CD4-positive, CD25-positive, alpha-beta regulatory T cell (primary cell): ENCODE data around the gene TRPM3. TPM values are rescaled to one million over a fixed set of nuclear protein-coding genes. Genes with fewer than 3 reads are reported as not detected.

Experiments used
- ATAC-seq, 2 donors: fragments of 150-1000 bp; cut with Tn5 transposase; one replicate each; pipeline ENCODE4 v1.10.0; 2021; ENCODE audit warnings: low read depth in 2 of 2, moderate number of reproducible peaks in 2 of 2, moderate library complexity in 1 of 2
- DNase-seq, 3 donors: peaks; one replicate each; pipeline versions ENCODE4 v3.0.0 to v3.0.0-alpha.2; 2012 to 2022; ENCODE audit warnings: mixed read lengths in 1 of 3
- H3K27ac ChIP-seq: one replicate; pipeline ENCODE4 v1.7.0; 2013; ENCODE audit warnings: mild to moderate bottlenecking, low read length; ENCODE audit not compliant: insufficient read depth, poor library complexity, severe bottlenecking
- H3K27me3 ChIP-seq: one replicate; pipeline ENCODE4 v1.7.0; 2013; ENCODE audit warnings: low read length; ENCODE audit not compliant: control insufficient read depth, insufficient read depth
- H3K36me3 ChIP-seq: one replicate; pipeline ENCODE4 v1.7.0; 2013; ENCODE audit warnings: mild to moderate bottlenecking, low read length, moderate library complexity; ENCODE audit not compliant: control insufficient read depth, insufficient read depth
- H3K4me1 ChIP-seq: 2 replicates; pipeline ENCODE4 v1.7.0; 2013; ENCODE audit warnings: mild to moderate bottlenecking, low read length; ENCODE audit not compliant: insufficient read depth, control insufficient read depth, poor library complexity, severe bottlenecking
- H3K4me3 ChIP-seq: one replicate; pipeline ENCODE4 v1.7.0; 2013; ENCODE audit warnings: low read depth, mild to moderate bottlenecking, low read length, moderate library complexity
- H3K9me3 ChIP-seq, 2 experiments: 1 replicate in 1 of 2; 2 replicates in 1 of 2; pipeline ENCODE4 v1.7.0; 2013; ENCODE audit warnings: low read length in 2 of 2, mild to moderate bottlenecking in 1 of 2, moderate library complexity in 1 of 2; ENCODE audit not compliant: control insufficient read depth in 2 of 2
- H3K27ac Mint-ChIP-seq, 3 donors: one replicate each; pipeline ENCODE4 v1.8.0; 2020 to 2022; ENCODE audit warnings: mild to moderate bottlenecking in 3 of 3, mixed read lengths in 3 of 3, moderate library complexity in 2 of 3
- H3K27me3 Mint-ChIP-seq: one replicate; pipeline ENCODE4 v1.8.0; 2022; ENCODE audit warnings: mild to moderate bottlenecking, mixed read lengths
- H3K36me3 Mint-ChIP-seq: one replicate; pipeline ENCODE4 v1.8.0; 2020; ENCODE audit warnings: mixed read lengths
- H3K4me1 Mint-ChIP-seq, 4 donors: one replicate each; pipeline ENCODE4 v1.8.0; 2020 to 2022; ENCODE audit warnings: mixed read lengths in 4 of 4, mild to moderate bottlenecking in 1 of 4
- H3K4me3 Mint-ChIP-seq, 4 donors: one replicate each; pipeline ENCODE4 v1.8.0; 2020 to 2022; ENCODE audit warnings: mild to moderate bottlenecking in 4 of 4, mixed read lengths in 4 of 4, moderate library complexity in 3 of 4
- H3K9me3 Mint-ChIP-seq, 7 donors: one replicate each; pipeline ENCODE4 v1.8.0; 2020 to 2022; ENCODE audit warnings: mixed read lengths in 7 of 7, mild to moderate bottlenecking in 3 of 7, moderate library complexity in 2 of 7
- polyA plus RNA-seq, 4 donors: library from polyadenylated mRNA; unstranded; fragments of 300-500 nt; fragmentation: Illumina TruSeq; gene quantifications; one replicate each; pipeline ENCODE4 v1.2.3, GENCODE V29; 2021
- total RNA-seq: library from RNA; stranded (reverse); gene quantifications from one replicate; pipeline ENCODE4 v1.2.3, GENCODE V29; 2022

The TRPM3 gene
- total and polyA plus RNA-seq, 5 donors from 2014 or later, result not detected

DNA sequence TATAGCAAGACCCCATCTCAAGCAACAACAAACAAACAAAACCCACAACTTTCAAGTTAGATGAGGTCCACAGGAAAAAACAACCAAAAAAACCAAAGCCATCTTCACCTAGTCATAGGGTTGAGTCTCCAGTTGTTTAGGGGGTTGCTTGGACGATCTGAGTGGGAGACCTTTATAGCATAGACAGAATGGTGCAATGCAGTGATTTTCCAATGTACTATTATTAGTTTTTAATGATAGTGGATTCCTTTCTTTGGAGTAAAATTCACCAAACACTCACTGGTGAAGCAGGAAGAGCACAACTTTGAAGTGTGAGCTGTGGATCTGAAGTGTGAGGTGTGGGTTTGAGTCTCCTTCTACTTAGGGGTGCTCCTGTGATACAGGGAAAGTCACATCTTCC, 640.0 kb downstream of the TRPM3 start:
- Mint-ChIP-seq H3K4me1 (no peaks in the 10 kb centered on the region), H3K4me3 (no peak overlapping the region), H3K36me3 (no peaks in the 10 kb centered on the region), H3K9me3 (no peaks in the 10 kb centered on the region), H3K27ac (no peak overlapping the region), H3K27me3 (peaks cover 13% of the 10 kb centered on the region)
- ATAC-seq (no peak), DNase-seq (no peak)
- Histone ChIP-seq H3K4me1 (peaks cover 2% of the 10 kb centered on the region), H3K36me3 (no peaks in the 10 kb centered on the region), H3K27me3 (no peaks in the 10 kb centered on the region), H3K9me3 (no peaks in the 10 kb centered on the region), H3K27ac (no peak overlapping the region), H3K4me3 (no peak overlapping the region)

DNA sequence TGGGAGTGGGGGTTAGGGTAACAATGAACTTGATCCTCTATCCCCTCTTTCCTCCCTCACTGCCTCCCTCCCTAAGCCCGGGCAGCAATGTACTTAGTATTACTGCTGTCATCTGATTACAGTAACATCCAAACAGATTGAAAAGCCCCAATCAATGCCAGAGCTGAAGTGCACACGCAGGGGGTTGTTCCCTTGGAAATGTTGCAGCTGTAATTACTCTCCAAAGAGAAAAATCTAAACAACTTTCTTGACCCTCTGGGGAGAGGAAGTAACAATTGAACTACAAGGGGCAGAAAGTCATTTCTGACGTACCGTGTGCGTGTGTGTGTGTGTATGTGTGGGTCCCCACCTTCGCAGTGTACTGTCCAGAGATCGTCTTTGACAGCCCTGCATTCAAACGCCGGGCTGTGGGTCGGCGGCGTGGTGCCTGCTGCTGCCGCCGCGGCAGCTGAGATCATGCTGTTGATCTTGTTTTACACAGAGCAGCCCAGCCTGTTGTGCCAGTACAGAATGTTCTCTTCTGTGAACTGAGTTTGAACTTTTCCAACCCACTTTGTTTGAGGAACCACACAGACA, 640.9 kb downstream of the TRPM3 start:
- Mint-ChIP-seq H3K27me3 (peaks cover 18% of the 10 kb centered on the region), H3K27ac (no peak overlapping the region), H3K9me3 (no peaks in the 10 kb centered on the region), H3K36me3 (no peaks in the 10 kb centered on the region), H3K4me3 (no peak overlapping the region), H3K4me1 (peaks cover 0 to 2% (median 0%) of the 10 kb centered on the region in 4 donors)
- peaks cover 3% of the 10 kb centered on the region for H3K27me3 ChIP-seq
- H3K4me3 ChIP-seq, result no peak overlapping the region
- H3K27ac ChIP-seq, result no peak overlapping the region
- peaks cover 2% of the 10 kb centered on the region for H3K4me1 ChIP-seq
- DNase-seq, result no peak
- no peak for ATAC-seq
- H3K36me3 ChIP-seq, result no peaks in the 10 kb centered on the region
- no peaks in the 10 kb centered on the region for H3K9me3 ChIP-seq

DNA sequence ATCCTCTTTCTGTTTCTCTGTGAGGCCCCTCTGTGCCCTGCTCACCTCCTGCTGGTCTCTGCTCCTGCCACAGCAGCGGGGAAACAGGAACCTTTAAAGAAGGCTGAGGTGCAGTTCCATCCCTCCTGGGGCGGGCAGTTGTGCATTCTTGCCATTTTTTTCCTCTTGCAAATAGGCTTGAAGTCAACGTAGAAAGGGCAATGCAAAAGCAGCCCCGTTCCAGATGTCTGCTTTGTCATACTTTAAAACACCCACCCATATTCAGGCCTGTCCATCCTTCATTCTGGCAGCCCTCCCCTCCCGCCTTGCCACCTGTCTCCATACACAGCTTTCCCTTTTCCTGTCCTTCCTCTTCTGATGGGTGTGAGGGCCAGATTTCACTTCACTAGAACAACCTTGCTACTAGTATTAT, 641.5 kb downstream of the TRPM3 start:
- no peak overlapping the region for H3K27ac ChIP-seq

More for the DNA sequence above, 641.5 kb downstream of the TRPM3 start:
- Mint-ChIP-seq H3K27ac (no peak overlapping the region), H3K4me1 (peaks cover 0 to 2% (median 0%) of the 10 kb centered on the region in 4 donors), H3K27me3 (peaks cover 23% of the 10 kb centered on the region), H3K4me3 (no peak overlapping the region), H3K9me3 (no peaks in the 10 kb centered on the region), H3K36me3 (no peaks in the 10 kb centered on the region)
- Histone ChIP-seq H3K36me3 (no peaks in the 10 kb centered on the region), H3K4me1 (peaks cover 2% of the 10 kb centered on the region), H3K9me3 (no peaks in the 10 kb centered on the region), H3K4me3 (no peak overlapping the region), H3K27me3 (peaks cover 3% of the 10 kb centered on the region)
- DNase-seq, result no peak
- no peak for ATAC-seq
